Activated naive CD4-positive, alpha-beta T cell (primary cell): ENCODE data around the gene EFNA5.
"Not testable (repeated sequence)": the region's sequence is repeated elsewhere in the genome, so short reads cannot be mapped to it uniquely, and the experiment has no call there.

Experiments used
- DNase-seq, 4 experiments: peaks; one replicate each; lab custom pipeline; 2025; lab: John Stamatoyannopoulos, UW

The EFNA5 gene

GRCh38 chr5:107459605-107460004 lies 211.1 kb downstream of the EFNA5 start:
- no peak for DNase-seq

GRCh38 chr5:107458322-107458721 lies 212.4 kb downstream of the EFNA5 start:
- no peak for DNase-seq

- no peak for DNase-seq
Observed at GRCh38 chr5:107457881-107458280, 212.9 kb downstream of the EFNA5 start.

GRCh38 chr5:107457138-107457537 lies 213.6 kb downstream of the EFNA5 start:
- DNase-seq: no peak

GRCh38 chr5:107456281-107456715 lies 214.4 kb downstream of the EFNA5 start:
- no peak for DNase-seq

GRCh38 chr5:107455111-107455544 lies 215.6 kb downstream of the EFNA5 start:
- DNase-seq: no peak

GRCh38 chr5:107451827-107452226 lies 218.9 kb downstream of the EFNA5 start:
- DNase-seq: not testable (repeated sequence)

GRCh38 chr5:107451028-107451427 lies 219.7 kb downstream of the EFNA5 start:
- no peak for DNase-seq

GRCh38 chr5:107450531-107450930 lies 220.2 kb downstream of the EFNA5 start:
- DNase-seq: no peak

- DNase-seq: no peak
Observed at GRCh38 chr5:107449369-107449768, 221.4 kb downstream of the EFNA5 start.

GRCh38 chr5:107447587-107447986 lies 223.2 kb downstream of the EFNA5 start:
- DNase-seq: no peak

GRCh38 chr5:107446972-107447371 lies 223.8 kb downstream of the EFNA5 start:
- DNase-seq: no peak

GRCh38 chr5:107444300-107444699 lies 226.4 kb downstream of the EFNA5 start:
- no peak for DNase-seq

GRCh38 chr5:107443897-107444296 lies 226.8 kb downstream of the EFNA5 start:
- DNase-seq: no peak

- no peak for DNase-seq
Observed at GRCh38 chr5:107442452-107442851, 228.3 kb downstream of the EFNA5 start.

- DNase-seq: no peak
Observed at GRCh38 chr5:107439832-107440231, 230.9 kb downstream of the EFNA5 start.

GRCh38 chr5:107437986-107438510 lies 232.7 kb downstream of the EFNA5 start:
- DNase-seq: no peak

GRCh38 chr5:107437154-107437553 lies 233.6 kb downstream of the EFNA5 start:
- no peak for DNase-seq

- DNase-seq: no peak
Observed at GRCh38 chr5:107436201-107436600, 234.5 kb downstream of the EFNA5 start.

- no peak for DNase-seq
Observed at GRCh38 chr5:107435061-107435460, 235.7 kb downstream of the EFNA5 start.

GRCh38 chr5:107433646-107434045 lies 237.1 kb downstream of the EFNA5 start:
- DNase-seq: not testable (repeated sequence)

- DNase-seq: no peak
Observed at GRCh38 chr5:107431998-107432397, 238.7 kb downstream of the EFNA5 start.

- no peak for DNase-seq
Observed at GRCh38 chr5:107431536-107431935, 239.2 kb downstream of the EFNA5 start.

GRCh38 chr5:107430071-107430625 lies 240.6 kb downstream of the EFNA5 start:
- no peak for DNase-seq
